OCI-LY7 (cell line): ENCODE results near the gene TLE3. TPM values are rescaled to one million over a fixed set of nuclear protein-coding genes. Genes with fewer than 3 reads are reported as not detected.

Source experiments
- BruUV-seq: library from RNA; stranded (reverse); fragments of 400-500 nt; replicated peaks from 2 replicates; lab custom pipeline; 2021; lab: Mats Ljungman, UMichigan
- CTCF ChIA-PET: fragments of 300-600 bp; sonication (Branson Sonifier 250); formaldehyde crosslinking; loops from one replicate; lab custom pipeline; 2022; ENCODE audit warnings: antibody characterized with exemption; ENCODE audit not compliant: unreplicated experiment; lab: Charles Lee
- POLR2A ChIA-PET: fragments of 300-600 bp; sonication (Branson Sonifier 250); formaldehyde crosslinking; loops from one replicate; lab custom pipeline; 2022; ENCODE audit warnings: antibody characterized with exemption; lab: Charles Lee
- DNase-seq: peaks from one replicate; pipeline ENCODE4 v3.0.0-alpha.2; 2015; ENCODE audit warnings: low spot score
- H2AFZ ChIP-seq: fragments of 200-600 bp; sonication (generic), shearing (Covaris generic); 2 replicates; pipeline ENCODE4 v1.6.1; 2014; ENCODE audit warnings: mild to moderate bottlenecking, antibody characterized with exemption, low read length, moderate library complexity
- H3K27ac ChIP-seq: fragments of 200-600 bp; sonication (generic); 2 replicates; pipeline ENCODE4 v1.5.1; 2014; ENCODE audit warnings: mixed run types, low read depth, mild to moderate bottlenecking, moderate library complexity, low read length, inconsistent platforms; ENCODE audit not compliant: poor library complexity, severe bottlenecking
- H3K36me3 ChIP-seq: fragments of 200-600 bp; sonication (generic); 2 replicates; pipeline ENCODE4 v1.6.1; 2014; ENCODE audit warnings: mild to moderate bottlenecking, antibody characterized with exemption, low read length, moderate library complexity, mixed read lengths; ENCODE audit not compliant: insufficient read depth
- H3K4me1 ChIP-seq: fragments of 200-600 bp; sonication (generic); 2 replicates; pipeline ENCODE4 v1.5.1; 2014; ENCODE audit warnings: mild to moderate bottlenecking, low read length; ENCODE audit not compliant: insufficient read depth, poor library complexity, severe bottlenecking
- H3K4me2 ChIP-seq: fragments of 200-600 bp; sonication (generic); 2 replicates; pipeline ENCODE4 v1.6.1; 2014; ENCODE audit warnings: mild to moderate bottlenecking, low read length
- H3K4me3 ChIP-seq: fragments of 200-600 bp; sonication (generic); 2 replicates; pipeline ENCODE4 v1.5.1; 2014; ENCODE audit warnings: mild to moderate bottlenecking, low read depth, low read length; ENCODE audit not compliant: poor library complexity, severe bottlenecking
- H3K79me2 ChIP-seq: fragments of 200-600 bp; sonication (generic); 2 replicates; pipeline ENCODE4 v1.6.1; 2016; ENCODE audit warnings: low read depth, mild to moderate bottlenecking, low read length, moderate library complexity, mixed read lengths; ENCODE audit not compliant: insufficient read depth
- H3K9me2 ChIP-seq: fragments of 200-600 bp; sonication (generic); 2 replicates; pipeline ENCODE4 v1.6.1; 2016; ENCODE audit warnings: mild to moderate bottlenecking, low read length, mixed read lengths; ENCODE audit not compliant: insufficient read depth
- H3K9me3 ChIP-seq: fragments of 200-600 bp; sonication (generic); 2 replicates; pipeline ENCODE4 v1.6.1; 2014; ENCODE audit warnings: mild to moderate bottlenecking, mixed run types, low read length, mixed read lengths
- H4K20me1 ChIP-seq: fragments of 200-600 bp; sonication (generic); 2 replicates; pipeline ENCODE4 v1.6.1; 2014; ENCODE audit warnings: mild to moderate bottlenecking, antibody characterized with exemption, low read length, moderate library complexity, mixed read lengths; ENCODE audit not compliant: insufficient read depth
- EZH2phosphoT487 ChIP-seq: fragments of 200-600 bp; sonication (generic); IDR thresholded peaks from 2 replicates; pipeline ENCODE4 v1.6.1; 2018; ENCODE audit warnings: low read depth, borderline replicate concordance, mild to moderate bottlenecking, mixed run types, antibody characterized with exemption, low read length, moderate library complexity, mixed read lengths
- intact Hi-C: fragments of 100-400 bp; cut with micrococcal nuclease; formaldehyde crosslinking; loops from one replicate; pipeline ENCODE4 v1.10.0; 2022; ENCODE audit not compliant: unreplicated experiment
- total RNA-seq, 2 experiments: library from RNA; depleted of rRNA in 1 of 2; stranded (reverse); fragments of >200 nt in 1 of 2; shearing (Covaris generic) in 1 of 2; gene quantifications; 2 replicates each; pipeline ENCODE4 v1.2.3, GENCODE V29; 2014 to 2022
- TF ChIP-seq, protein P1 (sequence below): fragments of 200-600 bp; sonication (generic); conservative IDR thresholded peaks from 2 replicates; pipeline ENCODE4 v1.5.1; 2014; ENCODE audit warnings: mild to moderate bottlenecking, antibody characterized with exemption, low read length, moderate library complexity, mixed read lengths

Gene TLE3
- total RNA-seq, 2 experiments from 2014 or later: 31.9 to 37.9 TPM

DNA sequence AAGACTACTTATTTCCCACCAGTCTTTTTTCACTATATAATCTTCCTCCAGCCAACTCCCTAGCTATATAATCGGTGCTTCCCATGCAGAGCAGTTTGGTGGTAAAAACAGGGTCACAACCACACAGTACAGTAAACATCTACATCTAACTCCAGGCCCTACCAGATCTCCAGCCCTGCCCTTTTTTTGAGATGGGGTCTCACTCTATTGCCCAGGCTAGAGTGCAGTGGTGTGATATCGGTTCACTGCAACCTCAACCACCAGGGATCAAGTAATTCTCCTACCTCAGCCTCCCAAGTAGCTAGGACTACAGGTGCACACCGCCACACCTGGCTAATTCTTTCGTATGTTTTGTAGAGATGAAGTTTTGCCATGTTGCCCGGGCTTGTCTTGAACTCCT is 49.1 kb upstream of the TLE3 start:
- Histone ChIP-seq H3K9me2 (no peaks in the 10 kb centered on the region), H3K4me3 (no peak overlapping the region), H3K4me1 (no peaks in the 10 kb centered on the region), H3K9me3 (no peaks in the 10 kb centered on the region), H3K36me3 (no peaks in the 10 kb centered on the region), H3K79me2 (no peaks in the 10 kb centered on the region), H3K27ac (no peak overlapping the region), H4K20me1 (no peaks in the 10 kb centered on the region), H3K4me2 (no peak overlapping the region), H2AFZ (no peak overlapping the region)
- ChIA-PET POLR2A (no interaction called here), CTCF (no interaction called here)
- intact Hi-C loops: no loop called here
- BruUV-seq: no TSS peak
- TF ChIP-seq, protein P1, sequence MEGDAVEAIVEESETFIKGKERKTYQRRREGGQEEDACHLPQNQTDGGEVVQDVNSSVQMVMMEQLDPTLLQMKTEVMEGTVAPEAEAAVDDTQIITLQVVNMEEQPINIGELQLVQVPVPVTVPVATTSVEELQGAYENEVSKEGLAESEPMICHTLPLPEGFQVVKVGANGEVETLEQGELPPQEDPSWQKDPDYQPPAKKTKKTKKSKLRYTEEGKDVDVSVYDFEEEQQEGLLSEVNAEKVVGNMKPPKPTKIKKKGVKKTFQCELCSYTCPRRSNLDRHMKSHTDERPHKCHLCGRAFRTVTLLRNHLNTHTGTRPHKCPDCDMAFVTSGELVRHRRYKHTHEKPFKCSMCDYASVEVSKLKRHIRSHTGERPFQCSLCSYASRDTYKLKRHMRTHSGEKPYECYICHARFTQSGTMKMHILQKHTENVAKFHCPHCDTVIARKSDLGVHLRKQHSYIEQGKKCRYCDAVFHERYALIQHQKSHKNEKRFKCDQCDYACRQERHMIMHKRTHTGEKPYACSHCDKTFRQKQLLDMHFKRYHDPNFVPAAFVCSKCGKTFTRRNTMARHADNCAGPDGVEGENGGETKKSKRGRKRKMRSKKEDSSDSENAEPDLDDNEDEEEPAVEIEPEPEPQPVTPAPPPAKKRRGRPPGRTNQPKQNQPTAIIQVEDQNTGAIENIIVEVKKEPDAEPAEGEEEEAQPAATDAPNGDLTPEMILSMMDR: no peak
- TF ChIP-seq EZH2phosphoT487: no peak
- DNase-seq: no peak

DNA sequence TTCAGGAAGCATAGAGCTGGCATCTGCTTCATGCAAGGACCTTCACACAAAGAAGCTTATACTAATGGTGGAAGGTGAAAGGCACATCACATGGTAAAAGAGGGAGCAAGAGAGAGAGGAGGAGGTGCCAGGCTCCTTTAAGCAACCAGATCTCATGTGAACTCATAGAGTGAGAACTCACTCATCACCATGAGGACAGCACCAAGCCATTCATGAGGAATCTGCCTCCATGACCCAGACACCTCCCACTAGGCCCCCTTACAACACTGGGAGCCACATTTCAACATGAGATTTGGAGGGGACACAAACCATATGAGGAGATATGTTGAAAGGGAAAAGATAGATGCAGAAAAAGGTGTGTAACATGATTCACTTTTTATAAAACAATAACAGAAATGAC is 48.4 kb upstream of the TLE3 start:
- no peak overlapping the region for H3K4me2 ChIP-seq
- ChIA-PET CTCF (no interaction called here), POLR2A (interaction anchor here (1.2 kb wide), 1 partner anchor 7 kb away, joined by 4 read pairs; no protein-coding TSS in a partner anchor)
- no peak for DNase-seq
- TF ChIP-seq, protein P1: no peak
- TF ChIP-seq EZH2phosphoT487: no peak
- intact Hi-C loops: no loop called here
- no peaks in the 10 kb centered on the region for H4K20me1 ChIP-seq
- no peaks in the 10 kb centered on the region for H3K79me2 ChIP-seq
- no peaks in the 10 kb centered on the region for H3K4me1 ChIP-seq
- no peaks in the 10 kb centered on the region for H3K36me3 ChIP-seq
- no peak overlapping the region for H3K27ac ChIP-seq
- no peak overlapping the region for H2AFZ ChIP-seq
- no peaks in the 10 kb centered on the region for H3K9me2 ChIP-seq
- no TSS peak for BruUV-seq
- H3K9me3 ChIP-seq: no peaks in the 10 kb centered on the region
- H3K4me3 ChIP-seq: no peak overlapping the region

DNA sequence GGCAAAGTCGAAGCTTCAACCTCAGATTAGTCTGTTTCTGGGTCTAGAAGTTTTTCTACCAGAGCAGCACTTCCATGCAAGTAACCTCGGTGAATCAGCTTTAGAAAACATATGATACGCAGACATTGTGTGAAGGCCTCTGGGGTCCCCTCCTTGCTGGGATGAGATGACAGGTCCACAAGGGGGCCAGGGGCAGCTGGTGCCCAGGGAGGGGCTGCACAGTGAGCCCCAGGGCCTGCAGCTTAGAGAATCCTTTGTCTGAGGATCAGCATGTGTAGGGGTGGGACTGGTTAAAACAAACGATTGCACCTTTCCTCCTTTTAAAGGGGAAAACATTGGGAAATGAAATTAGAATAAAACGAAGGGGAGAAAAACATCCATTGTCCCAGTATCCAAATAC is 47.5 kb upstream of the TLE3 start:
- Histone ChIP-seq H3K9me3 (no peaks in the 10 kb centered on the region), H3K4me2 (no peak overlapping the region), H3K79me2 (no peaks in the 10 kb centered on the region), H3K27ac (no peak overlapping the region), H3K4me3 (no peak overlapping the region), H3K36me3 (no peaks in the 10 kb centered on the region), H3K9me2 (no peaks in the 10 kb centered on the region), H2AFZ (no peak overlapping the region), H4K20me1 (no peaks in the 10 kb centered on the region), H3K4me1 (no peaks in the 10 kb centered on the region)
- intact Hi-C loops: no loop called here
- no peak for DNase-seq
- ChIA-PET POLR2A (interaction anchor here (0.6 to 1.2 kb wide), 2 partner anchors 8 to 9 kb away, joined by 4 to 6 read pairs; no protein-coding TSS in a partner anchor), CTCF (no interaction called here)
- no TSS peak for BruUV-seq
- TF ChIP-seq, protein P1: no peak
- no peak for TF ChIP-seq EZH2phosphoT487
